Measurements from ENCODE around the gene CAP1. TPM values are rescaled to one million over a fixed set of nuclear protein-coding genes. Genes with fewer than 3 reads are reported as not detected.

CAP1 gene
- total RNA-seq, 1 donor from 2014 or later: 435 TPM

DNA sequence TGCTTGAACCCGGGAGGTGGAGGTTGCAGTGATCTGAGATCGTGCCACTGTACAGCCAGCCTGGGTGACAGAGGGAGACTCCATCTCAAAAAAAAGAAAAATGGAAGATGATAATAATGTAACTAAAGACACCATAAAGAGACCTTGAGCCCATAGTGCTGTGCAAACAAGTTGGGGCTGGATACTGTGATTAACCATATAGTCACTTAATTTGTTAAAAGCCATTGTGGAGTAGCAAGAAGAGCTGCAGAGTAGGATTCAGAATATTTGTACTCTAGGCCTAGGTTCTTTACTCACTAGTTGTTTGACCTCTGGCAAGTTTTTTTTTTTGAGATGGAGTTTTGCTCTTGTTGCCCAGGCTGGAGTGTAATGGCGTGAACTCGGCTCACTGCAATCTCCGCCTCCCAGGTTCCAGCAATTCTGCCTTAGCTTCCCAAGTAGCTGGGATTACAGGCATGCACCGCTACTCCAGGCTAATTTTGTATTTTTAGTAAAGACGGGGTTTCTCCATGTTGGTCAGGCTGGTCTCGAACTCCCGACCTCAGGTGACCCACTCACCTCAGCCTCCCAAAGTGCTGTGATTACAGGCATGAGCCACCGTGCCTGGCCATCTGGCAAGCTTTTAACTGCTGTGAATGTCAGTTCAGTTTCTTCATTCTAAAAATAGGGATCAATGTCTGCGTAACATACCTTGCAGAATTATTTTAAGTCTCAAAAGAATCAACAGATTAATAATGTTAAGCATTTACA is 12.8 kb downstream of the CAP1 start:
- Mint-ChIP-seq H3K27me3 (ENCODE audit: insufficient read depth) (no peaks in the 10 kb centered on the region), H3K4me1 (ENCODE audit: low read depth) (peaks cover 83% of the 10 kb centered on the region), H3K4me3 (no peak overlapping the region), H3K36me3 (ENCODE audit: low read depth) (peaks cover 48% of the 10 kb centered on the region), H3K9me3 (no peaks in the 10 kb centered on the region), H3K27ac (no peak overlapping the region)
- no peak for DNase-seq (ENCODE audit: low spot score)
- intact Hi-C loops (cut with micrococcal nuclease): no loop called here

DNA sequence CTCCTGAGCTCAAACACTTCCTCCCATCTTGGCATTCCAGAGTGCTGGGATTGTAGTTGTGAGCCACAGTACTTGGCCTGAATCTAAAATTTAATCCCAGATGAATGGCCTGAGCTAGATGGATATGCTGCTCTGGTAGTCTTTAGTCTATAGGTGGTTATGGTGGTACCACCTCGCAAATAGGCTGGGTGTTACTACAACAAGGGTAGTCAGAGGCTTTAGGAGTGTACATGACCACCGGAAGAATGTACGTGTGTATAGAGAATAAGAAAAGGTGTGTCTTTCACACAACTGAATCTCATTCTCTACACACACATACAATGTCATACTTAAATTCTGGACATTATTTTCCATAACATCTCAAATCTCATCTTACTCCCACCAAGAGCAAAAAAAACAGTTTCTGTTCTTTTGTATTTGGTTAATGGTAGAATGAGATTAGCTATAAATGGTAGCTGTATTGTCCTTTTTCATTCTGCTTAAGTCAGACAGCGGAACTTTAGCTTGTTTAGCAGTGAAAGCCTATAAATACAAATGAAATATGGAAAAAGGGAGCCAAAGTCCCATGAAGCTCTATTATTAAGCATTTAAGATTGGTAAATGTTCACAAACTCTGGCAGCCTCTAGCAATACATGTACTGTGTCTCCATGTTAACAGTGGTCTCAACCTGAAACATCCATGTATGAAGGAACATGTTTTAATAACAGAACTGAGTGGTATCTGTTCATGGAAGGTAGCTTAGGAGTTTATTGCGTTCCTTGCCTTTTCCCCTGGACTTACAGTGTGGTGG is 16.2 kb downstream of the CAP1 start:
- H3K27me3 Mint-ChIP-seq (ENCODE audit: insufficient read depth): no peaks in the 10 kb centered on the region
- H3K4me1 Mint-ChIP-seq (ENCODE audit: low read depth): peaks cover 89% of the 10 kb centered on the region
- no peak overlapping the region for H3K4me3 Mint-ChIP-seq
- peaks cover 48% of the 10 kb centered on the region for H3K36me3 Mint-ChIP-seq (ENCODE audit: low read depth)
- H3K27ac Mint-ChIP-seq: peak overlapping the region; percentile 55
- DNase-seq (ENCODE audit: low spot score): no peak
- no peaks in the 10 kb centered on the region for H3K9me3 Mint-ChIP-seq
- intact Hi-C loops (cut with micrococcal nuclease): loop anchor here (5.0 kb wide), 1 partner anchor 201 kb away; the partner anchor contains the start of gene ZMPSTE24

DNA sequence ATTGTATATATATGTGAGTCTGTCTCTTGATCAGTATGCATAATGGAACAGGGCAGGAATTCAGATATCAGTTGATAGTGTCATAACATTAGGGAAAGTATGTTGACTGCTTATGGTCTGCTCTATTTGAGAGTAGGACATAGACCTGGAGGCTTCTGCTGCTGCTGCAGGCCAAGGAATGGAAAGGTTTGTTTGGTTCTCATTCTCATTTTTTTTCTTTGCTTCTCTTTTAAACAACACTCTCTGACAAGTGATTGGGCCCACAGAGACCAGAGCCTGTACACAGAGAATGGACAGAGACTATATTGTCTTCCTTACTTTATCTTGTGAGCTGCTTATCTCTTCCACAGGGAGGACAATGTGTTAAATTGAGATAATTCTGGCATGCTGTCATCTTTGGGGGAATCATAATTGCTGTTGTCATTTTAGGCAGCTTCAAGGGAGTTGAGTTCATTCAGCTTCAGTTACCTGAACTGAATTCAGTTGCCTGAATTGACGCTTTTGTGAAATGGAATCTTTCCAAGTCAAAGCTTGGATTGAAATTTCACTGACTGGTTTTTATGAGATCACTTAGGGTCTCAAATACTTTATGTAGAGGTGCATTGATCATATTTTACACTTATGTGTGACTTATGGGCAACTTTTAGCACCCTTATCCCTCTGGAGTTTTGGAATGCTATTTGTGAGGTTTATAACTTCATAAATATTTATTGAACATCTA is 16.9 kb downstream of the CAP1 start:
- Mint-ChIP-seq H3K4me1 (ENCODE audit: low read depth) (peaks cover 87% of the 10 kb centered on the region), H3K27me3 (ENCODE audit: insufficient read depth) (no peaks in the 10 kb centered on the region), H3K4me3 (no peak overlapping the region), H3K9me3 (no peaks in the 10 kb centered on the region), H3K27ac (peak overlapping the region; percentile 7), H3K36me3 (ENCODE audit: low read depth) (peaks cover 51% of the 10 kb centered on the region)
- intact Hi-C loops (cut with micrococcal nuclease): loop anchor here (5.0 kb wide), 1 partner anchor 200 kb away; the partner anchor contains the start of gene ZMPSTE24
- no peak for DNase-seq (ENCODE audit: low spot score)

DNA sequence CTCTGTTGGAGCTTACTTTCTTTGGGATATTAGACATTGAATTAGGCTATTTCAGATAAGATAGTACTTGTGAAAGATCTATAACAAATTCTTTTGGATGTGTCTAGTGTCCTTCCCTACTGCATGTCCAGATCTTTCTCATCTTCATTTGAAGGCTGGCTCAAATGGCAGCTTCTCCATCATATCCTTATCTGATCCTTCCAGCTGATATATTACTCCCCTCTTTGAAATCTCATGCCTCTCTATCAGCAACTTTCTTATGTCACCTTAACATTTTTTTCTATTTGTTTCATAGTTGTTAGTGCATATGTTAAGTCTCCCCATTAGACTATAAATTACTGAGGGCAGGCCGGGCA is 17.5 kb downstream of the CAP1 start:
- Mint-ChIP-seq H3K4me3 (no peak overlapping the region), H3K27me3 (ENCODE audit: insufficient read depth) (no peaks in the 10 kb centered on the region), H3K27ac (peak overlapping the region; percentile 78), H3K36me3 (ENCODE audit: low read depth) (peaks cover 50% of the 10 kb centered on the region), H3K9me3 (no peaks in the 10 kb centered on the region), H3K4me1 (ENCODE audit: low read depth) (peaks cover 86% of the 10 kb centered on the region)
- no peak for DNase-seq (ENCODE audit: low spot score)
- intact Hi-C loops (cut with micrococcal nuclease): loop anchor here (5.0 kb wide), 1 partner anchor 199 kb away; the partner anchor contains the start of gene ZMPSTE24

DNA sequence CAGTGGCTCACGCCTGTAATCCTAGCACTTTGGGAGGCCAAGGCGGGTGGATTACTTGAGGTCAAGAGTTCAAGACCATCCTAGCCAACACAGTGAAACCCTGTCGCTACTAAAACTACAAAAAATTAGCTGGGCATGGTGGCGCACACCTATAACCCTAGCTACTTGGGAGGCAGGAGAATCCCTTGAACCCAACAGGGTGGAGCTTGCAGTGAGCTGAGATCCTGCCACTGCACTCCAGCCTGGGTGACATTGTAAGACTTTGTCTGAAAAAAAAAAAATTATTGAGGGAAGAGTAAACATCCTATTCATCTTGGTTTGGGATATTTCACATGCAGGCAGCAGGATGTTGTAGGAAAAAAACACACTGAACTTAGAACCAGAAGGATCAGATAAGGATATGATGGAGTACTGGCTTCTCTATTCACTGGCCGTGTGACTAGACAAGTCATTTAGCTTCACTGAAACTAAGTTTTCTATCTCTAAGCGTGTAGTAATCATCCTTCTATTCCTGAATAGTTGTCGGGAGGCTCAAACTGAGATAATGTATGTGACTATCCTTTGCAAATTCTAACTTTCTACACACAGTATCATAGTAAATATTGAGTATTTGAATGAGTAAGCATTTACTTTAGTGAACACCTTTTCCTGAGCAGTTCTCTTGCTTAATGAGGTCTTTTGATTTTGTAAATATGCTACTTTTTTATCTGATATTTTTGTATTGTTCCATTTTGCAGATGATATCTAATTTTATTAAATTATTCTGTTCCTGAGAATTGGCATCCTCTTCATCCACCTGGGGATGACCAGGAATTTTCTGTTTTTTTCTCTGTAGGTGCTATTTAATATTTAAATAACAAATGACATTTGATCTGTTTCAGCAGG is 18.2 kb downstream of the CAP1 start:
- Mint-ChIP-seq H3K27ac (peak overlapping the region; percentile 78), H3K4me1 (ENCODE audit: low read depth) (peaks cover 83% of the 10 kb centered on the region), H3K4me3 (peak overlapping the region; percentile 53), H3K36me3 (ENCODE audit: low read depth) (peaks cover 51% of the 10 kb centered on the region), H3K9me3 (no peaks in the 10 kb centered on the region), H3K27me3 (ENCODE audit: insufficient read depth) (no peaks in the 10 kb centered on the region)
- intact Hi-C loops (cut with micrococcal nuclease): loop anchor here (1.0 to 5.0 kb wide), 3 partner anchors 8 to 199 kb away; partner anchors contain the start of genes CAP1 and ZMPSTE24
- no peak for DNase-seq (ENCODE audit: low spot score)

DNA sequence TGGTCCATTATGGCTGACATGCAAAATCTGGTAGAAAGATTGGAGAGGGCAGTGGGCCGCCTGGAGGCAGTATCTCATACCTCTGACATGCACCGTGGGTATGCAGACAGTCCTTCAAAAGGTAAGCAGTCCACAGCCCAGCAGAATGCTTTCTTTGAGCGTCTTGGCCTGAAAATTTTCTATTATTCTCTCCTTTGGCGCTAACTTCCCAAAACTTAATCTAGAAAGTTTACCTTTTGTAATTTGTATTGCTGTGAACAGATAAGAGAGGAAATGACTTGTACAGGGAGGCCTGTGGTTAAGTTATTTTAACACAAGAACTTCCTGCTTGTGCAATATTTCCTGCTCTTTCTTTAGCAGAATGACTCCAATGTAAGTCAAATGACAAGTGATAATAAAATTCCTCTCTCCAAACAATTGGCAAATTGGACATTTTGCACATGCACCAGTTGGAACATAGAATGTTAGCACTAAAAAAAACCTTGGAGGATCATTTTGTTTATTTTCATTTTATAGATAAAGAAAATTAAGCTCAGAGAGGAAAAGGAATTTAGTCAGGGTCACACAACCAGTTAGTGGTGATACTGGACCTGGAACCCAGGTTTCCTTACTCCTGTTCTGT is 18.9 kb downstream of the CAP1 start:
- peak overlapping the region; percentile 53 for H3K4me3 Mint-ChIP-seq
- H3K36me3 Mint-ChIP-seq (ENCODE audit: low read depth): peaks cover 55% of the 10 kb centered on the region
- H3K9me3 Mint-ChIP-seq: no peaks in the 10 kb centered on the region
- H3K27me3 Mint-ChIP-seq (ENCODE audit: insufficient read depth): no peaks in the 10 kb centered on the region
- peak overlapping the region; percentile 78 for H3K27ac Mint-ChIP-seq
- peaks cover 83% of the 10 kb centered on the region for H3K4me1 Mint-ChIP-seq (ENCODE audit: low read depth)
- intact Hi-C loops (cut with micrococcal nuclease): loop anchor here (1.0 to 5.0 kb wide), 3 partner anchors 9 to 198 kb away; partner anchors contain the start of genes CAP1 and ZMPSTE24
- peak; percentile 3 for DNase-seq (ENCODE audit: low spot score)

DNA sequence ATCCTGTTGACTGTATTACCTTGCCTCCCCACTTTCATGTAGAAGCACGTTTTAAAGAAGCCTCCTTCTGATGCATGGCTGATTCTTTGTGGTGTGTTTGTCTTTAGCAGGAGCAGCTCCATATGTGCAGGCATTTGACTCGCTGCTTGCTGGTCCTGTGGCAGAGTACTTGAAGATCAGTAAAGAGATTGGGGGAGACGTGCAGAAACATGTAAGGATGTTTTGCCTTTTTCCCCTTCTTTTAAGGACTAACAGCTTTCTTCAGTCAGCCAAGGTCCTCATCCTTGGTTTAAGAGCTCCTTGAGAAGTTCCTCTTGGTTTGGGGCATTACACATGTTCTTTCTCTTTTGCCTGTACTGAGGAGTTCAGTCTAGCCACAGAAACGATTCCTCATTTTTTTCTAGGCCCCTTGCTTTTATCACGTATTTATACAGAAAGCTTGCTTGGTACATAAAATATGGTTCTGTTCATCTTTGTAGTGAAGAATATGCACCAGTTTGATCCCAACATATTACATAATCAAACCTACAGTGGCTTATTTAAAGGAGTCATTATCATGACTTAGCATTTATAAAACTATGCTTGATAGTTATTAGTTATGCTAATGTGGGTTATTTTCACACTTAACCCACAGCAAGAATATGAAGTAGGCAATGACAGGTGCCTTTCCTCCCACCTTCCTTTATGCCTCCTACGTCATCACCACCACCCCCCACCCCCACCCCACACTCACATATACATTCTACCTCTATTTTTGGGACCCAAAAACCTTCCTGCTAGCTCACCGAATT is 19.6 kb downstream of the CAP1 start:
- H3K27ac Mint-ChIP-seq: peak overlapping the region; percentile 78
- peak overlapping the region; percentile 53 for H3K4me3 Mint-ChIP-seq
- no peaks in the 10 kb centered on the region for H3K27me3 Mint-ChIP-seq (ENCODE audit: insufficient read depth)
- peaks cover 56% of the 10 kb centered on the region for H3K36me3 Mint-ChIP-seq (ENCODE audit: low read depth)
- intact Hi-C loops (cut with micrococcal nuclease): loop anchor here (1.0 to 5.0 kb wide), 3 partner anchors 10 to 197 kb away; partner anchors contain the start of genes CAP1 and ZMPSTE24
- no peak for DNase-seq (ENCODE audit: low spot score)
- peaks cover 83% of the 10 kb centered on the region for H3K4me1 Mint-ChIP-seq (ENCODE audit: low read depth)
- no peaks in the 10 kb centered on the region for H3K9me3 Mint-ChIP-seq

DNA sequence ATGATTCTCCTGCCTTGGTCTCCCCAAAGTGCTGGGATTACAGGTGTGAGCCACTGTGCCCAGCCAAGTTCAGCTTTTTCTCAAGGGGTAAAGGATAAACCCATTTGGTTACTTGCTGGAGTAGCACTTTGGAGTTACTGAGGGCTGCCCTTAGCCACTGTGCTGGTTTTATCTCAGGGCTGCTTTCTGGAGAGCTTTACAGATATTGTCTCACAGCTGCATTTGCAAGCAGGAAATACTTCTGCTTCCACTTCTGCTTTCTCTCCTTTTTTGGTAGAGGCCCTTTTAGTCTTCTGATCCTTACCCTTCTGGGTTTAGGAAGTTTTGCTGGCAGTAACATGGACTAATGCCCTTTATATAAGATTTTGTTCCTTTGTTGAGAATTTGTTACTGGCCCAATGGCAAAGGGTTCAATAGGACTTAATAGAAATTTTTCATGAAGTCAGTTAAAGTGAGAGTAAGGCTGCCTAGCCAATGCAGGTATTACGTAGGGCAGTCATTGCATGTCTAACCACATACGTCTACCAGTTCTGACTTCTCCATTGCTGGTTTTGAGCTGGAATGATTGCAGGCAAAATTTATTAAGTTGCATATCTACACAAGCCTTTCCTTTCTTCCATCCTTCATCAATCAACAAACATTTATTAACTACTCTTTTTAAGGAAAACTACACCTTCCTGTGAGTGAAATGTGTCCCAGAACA is 24.4 kb downstream of the CAP1 start:
- Mint-ChIP-seq H3K27ac (peak overlapping the region; percentile 59), H3K4me1 (ENCODE audit: low read depth) (peaks cover 57% of the 10 kb centered on the region), H3K36me3 (ENCODE audit: low read depth) (peaks cover 64% of the 10 kb centered on the region), H3K4me3 (no peak overlapping the region), H3K9me3 (no peaks in the 10 kb centered on the region), H3K27me3 (ENCODE audit: insufficient read depth) (no peaks in the 10 kb centered on the region)
- intact Hi-C loops (cut with micrococcal nuclease): no loop called here
- no peak for DNase-seq (ENCODE audit: low spot score)

DNA sequence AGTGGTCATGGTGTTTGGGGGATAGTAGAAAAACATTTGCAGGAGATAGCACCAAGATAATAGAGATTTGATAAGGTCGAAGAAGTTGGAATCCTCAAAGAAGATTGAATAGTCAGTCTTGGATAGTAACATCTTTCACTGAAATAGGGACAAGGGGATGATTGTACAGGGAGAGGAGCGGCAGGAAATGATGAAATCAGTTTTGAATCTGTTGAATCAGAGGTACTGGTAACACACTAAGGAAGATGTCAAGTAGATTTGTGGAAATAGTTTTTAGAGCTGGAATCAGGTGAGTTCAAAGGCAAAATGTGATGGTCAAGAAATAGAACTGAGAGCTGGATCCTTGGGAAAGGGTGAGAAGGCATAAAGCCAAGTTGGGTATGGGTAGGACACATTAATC is 26.5 kb downstream of the CAP1 start:
- Mint-ChIP-seq H3K9me3 (no peaks in the 10 kb centered on the region), H3K4me3 (no peak overlapping the region), H3K27ac (peak overlapping the region; percentile 79), H3K4me1 (ENCODE audit: low read depth) (peaks cover 43% of the 10 kb centered on the region), H3K27me3 (ENCODE audit: insufficient read depth) (no peaks in the 10 kb centered on the region), H3K36me3 (ENCODE audit: low read depth) (peaks cover 67% of the 10 kb centered on the region)
- intact Hi-C loops (cut with micrococcal nuclease): no loop called here
- no peak for DNase-seq (ENCODE audit: low spot score)

DNA sequence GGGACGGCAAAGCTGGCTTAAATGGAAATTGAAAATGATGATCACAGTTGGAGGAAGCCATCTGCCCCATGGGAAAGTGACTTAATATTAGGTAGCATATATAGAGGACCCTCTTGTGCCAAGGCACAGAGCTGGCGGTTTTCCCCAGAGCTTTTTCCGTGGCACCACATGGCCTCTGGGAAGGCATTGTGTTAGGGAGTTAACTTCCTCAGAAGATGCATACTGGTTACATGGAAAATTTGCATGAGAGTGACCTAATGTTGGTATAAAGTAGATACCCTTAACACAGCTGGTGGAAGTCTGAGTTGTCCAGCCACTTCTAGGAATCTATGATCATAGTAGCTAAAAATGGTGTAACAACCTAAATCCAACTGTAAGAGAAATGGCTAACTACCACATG is 27.3 kb downstream of the CAP1 start:
- H3K9me3 Mint-ChIP-seq: no peaks in the 10 kb centered on the region

DNA sequence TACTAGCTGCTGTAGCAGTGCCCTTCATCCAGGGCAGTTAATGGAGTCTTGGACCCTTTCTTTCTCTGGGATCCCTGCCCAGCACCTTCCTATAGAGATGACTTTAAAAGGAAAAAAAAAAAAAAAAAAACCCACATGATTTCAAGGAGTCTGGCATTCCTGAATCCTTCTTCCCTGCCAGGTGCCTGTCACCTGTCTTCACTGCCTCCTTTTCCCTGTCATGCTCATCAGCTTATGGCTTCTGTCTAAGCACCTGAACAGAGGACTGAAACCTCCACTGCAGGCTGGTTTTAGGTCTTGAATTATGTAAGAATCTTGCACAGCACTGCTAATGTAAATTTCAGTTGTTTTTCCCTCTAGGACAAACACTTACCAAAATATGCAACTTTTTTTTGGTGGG is 31.6 kb downstream of the CAP1 start:
- no peaks in the 10 kb centered on the region for H3K9me3 Mint-ChIP-seq
- intact Hi-C loops (cut with micrococcal nuclease): no loop called here
- no peaks in the 10 kb centered on the region for H3K27me3 Mint-ChIP-seq (ENCODE audit: insufficient read depth)
- H3K36me3 Mint-ChIP-seq (ENCODE audit: low read depth): peaks cover 50% of the 10 kb centered on the region
- H3K4me1 Mint-ChIP-seq (ENCODE audit: low read depth): peaks cover 6% of the 10 kb centered on the region
- H3K4me3 Mint-ChIP-seq: no peak overlapping the region
- H3K27ac Mint-ChIP-seq: no peak overlapping the region
- DNase-seq (ENCODE audit: low spot score): no peak

More for the DNA sequence above, 27.3 kb downstream of the CAP1 start:
- peaks cover 71% of the 10 kb centered on the region for H3K36me3 Mint-ChIP-seq (ENCODE audit: low read depth)
- H3K27ac Mint-ChIP-seq: no peak overlapping the region
- DNase-seq (ENCODE audit: low spot score): no peak
- intact Hi-C loops (cut with micrococcal nuclease): no loop called here
- no peaks in the 10 kb centered on the region for H3K27me3 Mint-ChIP-seq (ENCODE audit: insufficient read depth)
- no peak overlapping the region for H3K4me3 Mint-ChIP-seq
- peaks cover 42% of the 10 kb centered on the region for H3K4me1 Mint-ChIP-seq (ENCODE audit: low read depth)
